MM.1S (cell line): ENCODE measurements around the gene TMED8.

Source experiments
- DNase-seq: peaks from one replicate; pipeline ENCODE4 v3.0.0-alpha.2; 2015
- H2AFZ ChIP-seq: fragments of 300-600 bp; sonication (generic); 2 replicates; pipeline ENCODE4 v1.6.0; 2016; ENCODE audit warnings: antibody characterized with exemption, low read length
- H3F3A ChIP-seq: fragments of 300-600 bp; sonication (generic); 2 replicates; pipeline ENCODE4 v1.6.1; 2016; ENCODE audit warnings: mild to moderate bottlenecking, antibody characterized with exemption, low read length, moderate library complexity, mixed read lengths; ENCODE audit not compliant: insufficient read depth
- H3K27ac ChIP-seq: fragments of 300-600 bp; sonication (generic); 2 replicates; pipeline ENCODE4 v1.5.1; 2016; ENCODE audit warnings: mild to moderate bottlenecking, low read length
- H3K27me3 ChIP-seq: fragments of 300-600 bp; sonication (generic); replicated peaks from 2 replicates; pipeline ENCODE4 v1.6.0; 2016; ENCODE audit warnings: low read length; ENCODE audit not compliant: insufficient read depth
- H3K36me3 ChIP-seq: fragments of 300-600 bp; sonication (generic); replicated peaks from 2 replicates; pipeline ENCODE4 v1.6.1; 2016; ENCODE audit warnings: mild to moderate bottlenecking, low read length, mixed read lengths; ENCODE audit not compliant: insufficient read depth
- H3K4me1 ChIP-seq: fragments of 300-600 bp; sonication (generic); 2 replicates; pipeline ENCODE4 v1.6.1; 2016; ENCODE audit warnings: low read length, mixed read lengths
- H3K4me2 ChIP-seq: fragments of 300-600 bp; sonication (generic); 2 replicates; pipeline ENCODE4 v1.6.0; 2016; ENCODE audit warnings: low read depth, low read length
- H3K4me3 ChIP-seq: fragments of 300-600 bp; sonication (generic); 2 replicates; pipeline ENCODE4 v1.5.1; 2016; ENCODE audit warnings: low read length, mixed read lengths
- H3K79me2 ChIP-seq: fragments of 300-600 bp; sonication (generic); 2 replicates; pipeline ENCODE4 v1.6.1; 2016; ENCODE audit warnings: mixed run types, low read length, mixed read lengths
- H3K9ac ChIP-seq: fragments of 300-600 bp; sonication (generic); 2 replicates; pipeline ENCODE4 v1.6.1; 2016; ENCODE audit warnings: low read length, mixed read lengths
- H3K9me2 ChIP-seq: fragments of 300-600 bp; sonication (generic); replicated peaks from 2 replicates; pipeline ENCODE4 v1.6.1; 2016; ENCODE audit warnings: mild to moderate bottlenecking, low read length, mixed read lengths; ENCODE audit not compliant: insufficient read depth
- H3K9me3 ChIP-seq: fragments of 300-600 bp; sonication (generic); replicated peaks from 2 replicates; pipeline ENCODE4 v1.6.1; 2016; ENCODE audit warnings: mild to moderate bottlenecking, low read length, mixed read lengths; ENCODE audit not compliant: insufficient read depth
- H4K20me1 ChIP-seq: fragments of 300-600 bp; sonication (generic); 2 replicates; pipeline ENCODE4 v1.6.1; 2016; ENCODE audit warnings: mild to moderate bottlenecking, low read length, moderate library complexity, mixed read lengths; ENCODE audit not compliant: insufficient read depth
- CTCF ChIP-seq: fragments of 300-600 bp; sonication (generic); IDR thresholded peaks from 2 replicates; pipeline ENCODE4 v1.5.1; 2016; ENCODE audit warnings: antibody characterized with exemption, low read length, mixed read lengths
- EZH2 ChIP-seq: fragments of 300-600 bp; sonication (generic); optimal IDR thresholded peaks from 2 replicates; pipeline ENCODE3; 2017; ENCODE audit warnings: low read depth, mild to moderate bottlenecking, antibody characterized with exemption, low read length, mixed read lengths
- EZH2phosphoT487 ChIP-seq: fragments of 300-600 bp; sonication (generic); IDR thresholded peaks from 2 replicates; pipeline ENCODE4 v1.6.1; 2018; ENCODE audit warnings: antibody characterized with exemption, low read length

The TMED8 gene

GRCh38 chr14:77344377-77344996 lies 32.4 kb downstream of the TMED8 start:
- no peaks in the 10 kb centered on the region for H3K9me3 ChIP-seq
- no peaks in the 10 kb centered on the region for H3K79me2 ChIP-seq
- no peak overlapping the region for H3K4me3 ChIP-seq
- H3K27ac ChIP-seq, result no peak overlapping the region
- H4K20me1 ChIP-seq, result no peaks in the 10 kb centered on the region
- H3K9me2 ChIP-seq, result no peaks in the 10 kb centered on the region
- no peak overlapping the region for H3K4me2 ChIP-seq
- no peaks in the 10 kb centered on the region for H3F3A ChIP-seq
- H3K27me3 ChIP-seq, result no peaks in the 10 kb centered on the region
- TF ChIP-seq CTCF (no peak), EZH2phosphoT487 (no peak), EZH2 (no peak)
- no peaks in the 10 kb centered on the region for H3K4me1 ChIP-seq
- DNase-seq, result no peak
- H3K9ac ChIP-seq, result no peak overlapping the region
- H3K36me3 ChIP-seq, result no peaks in the 10 kb centered on the region
- no peak overlapping the region for H2AFZ ChIP-seq

- no peaks in the 10 kb centered on the region for H3K9me3 ChIP-seq
- no peak overlapping the region for H3K4me2 ChIP-seq
- no peak overlapping the region for H3K4me3 ChIP-seq
- H3K9ac ChIP-seq, result no peak overlapping the region
- no peaks in the 10 kb centered on the region for H3K4me1 ChIP-seq
- no peak for DNase-seq
- H3F3A ChIP-seq, result no peaks in the 10 kb centered on the region
- H3K36me3 ChIP-seq, result no peaks in the 10 kb centered on the region
- no peaks in the 10 kb centered on the region for H3K27me3 ChIP-seq
- no peaks in the 10 kb centered on the region for H4K20me1 ChIP-seq
- H3K79me2 ChIP-seq, result no peaks in the 10 kb centered on the region
- H2AFZ ChIP-seq, result no peak overlapping the region
- no peaks in the 10 kb centered on the region for H3K9me2 ChIP-seq
- TF ChIP-seq EZH2, result no peak
- no peak for TF ChIP-seq CTCF
- TF ChIP-seq EZH2phosphoT487, result no peak
- H3K27ac ChIP-seq, result no peak overlapping the region
Observed at GRCh38 chr14:77343662-77344061, 33.2 kb downstream of the TMED8 start.

GRCh38 chr14:77342726-77343397 lies 34.0 kb downstream of the TMED8 start:
- H3K4me3 ChIP-seq, result no peak overlapping the region
- H2AFZ ChIP-seq, result no peak overlapping the region
- no peaks in the 10 kb centered on the region for H3K36me3 ChIP-seq
- no peaks in the 10 kb centered on the region for H3K27me3 ChIP-seq
- H3K4me2 ChIP-seq, result no peak overlapping the region
- H3F3A ChIP-seq, result no peaks in the 10 kb centered on the region
- H3K9me3 ChIP-seq, result no peaks in the 10 kb centered on the region
- H3K27ac ChIP-seq, result no peak overlapping the region
- H3K9ac ChIP-seq, result no peak overlapping the region
- TF ChIP-seq EZH2 (no peak), EZH2phosphoT487 (no peak), CTCF (no peak)
- no peaks in the 10 kb centered on the region for H3K79me2 ChIP-seq
- H3K4me1 ChIP-seq, result no peaks in the 10 kb centered on the region
- H3K9me2 ChIP-seq, result no peaks in the 10 kb centered on the region
- DNase-seq, result no peak
- no peaks in the 10 kb centered on the region for H4K20me1 ChIP-seq
